GM12874 (cell line): ENCODE results near the gene PPM1M.
A peak's percentile ranks its signal among the peaks of the same experiment; 100 is the strongest.

Experiments
- CTCF ChIP-seq: IDR thresholded peaks from 2 replicates; pipeline ENCODE4 v1.5.1; 2011; ENCODE audit warnings: low read depth, mild to moderate bottlenecking, control low read depth, low read length, moderate library complexity; ENCODE audit not compliant: insufficient read depth

The PPM1M gene

GRCh38 chr3:52228266-52228665 lies 17.3 kb upstream of the PPM1M start:
- no peak for TF ChIP-seq CTCF

GRCh38 chr3:52228751-52229291 lies 16.7 kb upstream of the PPM1M start:
- TF ChIP-seq CTCF: no peak

GRCh38 chr3:52229656-52230055 lies 15.9 kb upstream of the PPM1M start:
- TF ChIP-seq CTCF: no peak

GRCh38 chr3:52230461-52230860 lies 15.1 kb upstream of the PPM1M start:
- no peak for TF ChIP-seq CTCF

GRCh38 chr3:52230889-52231499 lies 14.6 kb upstream of the PPM1M start:
- TF ChIP-seq CTCF: no peak

- TF ChIP-seq CTCF: peak; percentile 99
Measured at GRCh38 chr3:52231502-52232278, 13.9 kb upstream of the PPM1M start.

GRCh38 chr3:52232279-52233107 lies 13.1 kb upstream of the PPM1M start:
- no peak for TF ChIP-seq CTCF
